B cell (primary cell): ENCODE data around the gene MYH14. TPM values are rescaled to one million over a fixed set of nuclear protein-coding genes. Genes with fewer than 3 reads are reported as not detected.
A peak's percentile ranks its signal among the peaks of the same experiment; 100 is the strongest.

ENCODE experiments used
- ATAC-seq: fragments of 200-7000 bp; cut with Tn5 transposase; one replicate; pipeline ENCODE4 v1.10.0; 2021; ENCODE audit warnings: low read depth, mild to moderate bottlenecking, moderate number of reproducible peaks, moderate library complexity
- CTCF ChIA-PET: fragments of 350-600 bp; sonication (Branson Sonifier 250); formaldehyde crosslinking; loops from one replicate; lab custom pipeline; 2021; ENCODE audit warnings: antibody characterized with exemption, inconsistent platforms; lab: Charles Lee
- POLR2A ChIA-PET: fragments of 350-600 bp; sonication (Branson Sonifier 250); formaldehyde crosslinking; loops from one replicate; lab custom pipeline; 2021; ENCODE audit warnings: antibody characterized with exemption; lab: Charles Lee
- DNase-seq: peaks from one replicate; pipeline ENCODE4 v3.0.0; 2013
- H2AFZ ChIP-seq: 2 replicates; pipeline ENCODE4 v1.6.1; 2012; ENCODE audit warnings: mild to moderate bottlenecking, low read depth, low read length; ENCODE audit not compliant: insufficient read depth, poor library complexity, severe bottlenecking
- H3K27ac ChIP-seq, 2 donors: 1 replicate in 1 of 2; 2 replicates in 1 of 2; pipeline ENCODE4 v1.5.1; 2012 to 2013; ENCODE audit warnings: low read length in 2 of 2, mild to moderate bottlenecking in 2 of 2, moderate library complexity in 1 of 2
- H3K27me3 ChIP-seq, 4 experiments: fragments of 200-600 bp in 1 of 4; sonication (generic) in 1 of 4; replicated peaks in 1 of 4; 1 replicate in 2 of 4; 2 replicates in 2 of 4; pipeline versions ENCODE4 v1.6.1 to v1.7.0; 2013 to 2016; ENCODE audit warnings: low read length in 3 of 4, mild to moderate bottlenecking in 2 of 4, mixed read lengths in 1 of 4, moderate library complexity in 1 of 4; ENCODE audit not compliant: insufficient read depth in 4 of 4, control insufficient read depth in 3 of 4; ENCODE audit errors: control extremely low read depth in 1 of 4
- H3K36me3 ChIP-seq, 2 experiments: replicated peaks in 1 of 2; 1 replicate in 1 of 2; 2 replicates in 1 of 2; pipeline versions ENCODE4 v1.6.1 to v1.7.1; 2013; ENCODE audit warnings: low read length in 1 of 2; ENCODE audit not compliant: insufficient read depth in 2 of 2, control insufficient read depth in 1 of 2; ENCODE audit errors: control extremely low read depth in 1 of 2, extremely low read depth in 1 of 2
- H3K4me1 ChIP-seq, 2 donors: fragments of 200-600 bp in 1 of 2; sonication (generic) in 1 of 2; 1 replicate in 1 of 2; 2 replicates in 1 of 2; pipeline versions ENCODE4 v1.5.1 to v1.6.1; 2013 to 2017; ENCODE audit warnings: low read length in 2 of 2; ENCODE audit not compliant: control insufficient read depth in 2 of 2, insufficient read depth in 2 of 2
- H3K4me2 ChIP-seq: replicated peaks from 2 replicates; pipeline ENCODE3; 2012; ENCODE audit warnings: mild to moderate bottlenecking, low read depth, low read length; ENCODE audit not compliant: poor library complexity, severe bottlenecking
- H3K4me3 ChIP-seq, 5 experiments: fragments of 200-600 bp in 1 of 5; sonication (generic) in 1 of 5; 1 replicate in 3 of 5; 2 replicates in 2 of 5; pipeline versions ENCODE4 v1.5.1 to v1.7.0; 2011 to 2016; ENCODE audit warnings: low read length in 4 of 5, mild to moderate bottlenecking in 4 of 5, low read depth in 2 of 5, control low read depth in 1 of 5, moderate library complexity in 1 of 5; ENCODE audit not compliant: insufficient read depth in 1 of 5; ENCODE audit errors: control extremely low read depth in 1 of 5, extremely low read depth in 1 of 5
- H3K79me2 ChIP-seq: fragments of 200-600 bp; sonication (generic); one replicate; pipeline ENCODE4 v1.6.0; 2016; ENCODE audit warnings: low read length; ENCODE audit not compliant: control insufficient read depth, insufficient read depth
- H3K9ac ChIP-seq: fragments of 200-600 bp; sonication (generic); 2 replicates; pipeline ENCODE4 v1.6.1; 2017; ENCODE audit warnings: mild to moderate bottlenecking, low read length, moderate library complexity
- H3K9me3 ChIP-seq, 3 donors: one replicate each; pipeline versions ENCODE4 v1.6.1 to v1.7.1; 2013; ENCODE audit warnings: low read length in 2 of 3; ENCODE audit not compliant: control insufficient read depth in 2 of 3, insufficient read depth in 1 of 3; ENCODE audit errors: control extremely low read depth in 1 of 3
- H4K20me1 ChIP-seq: 2 replicates; pipeline ENCODE4 v1.6.0; 2012; ENCODE audit warnings: mild to moderate bottlenecking, low read length; ENCODE audit not compliant: insufficient read depth, control insufficient read depth, poor library complexity, severe bottlenecking
- H3K27ac Mint-ChIP-seq: one replicate; pipeline ENCODE4 v1.8.0; 2021; ENCODE audit warnings: mixed read lengths
- H3K27me3 Mint-ChIP-seq: one replicate; pipeline ENCODE4 v1.8.0; 2021; ENCODE audit warnings: mixed read lengths
- H3K4me1 Mint-ChIP-seq: one replicate; pipeline ENCODE4 v1.8.0; 2021; ENCODE audit warnings: mixed read lengths
- H3K4me3 Mint-ChIP-seq: one replicate; pipeline ENCODE4 v1.8.0; 2021; ENCODE audit warnings: mixed read lengths
- H3K9me3 Mint-ChIP-seq: one replicate; pipeline ENCODE4 v1.8.0; 2022; ENCODE audit warnings: mixed read lengths; ENCODE audit not compliant: insufficient read depth
- CTCF ChIP-seq: fragments of 200-600 bp; IDR thresholded peaks from one replicate; pipeline ENCODE4 v1.8.0; 2022; ENCODE audit warnings: antibody characterized with exemption, mild to moderate bottlenecking
- EZH2 ChIP-seq: IDR thresholded peaks from 2 replicates; pipeline ENCODE4 v1.6.1; 2012; ENCODE audit warnings: borderline replicate concordance, low read depth, mild to moderate bottlenecking, moderate library complexity, low read length; ENCODE audit not compliant: insufficient read depth, poor library complexity, severe bottlenecking
- WGBS: methylation state at CpG from one replicate; pipeline ENCODE4 v1.1.5; 2013; ENCODE audit warnings: missing lambda C conversion rate; ENCODE audit not compliant: insufficient coverage; 5-methylcytosine and 5-hydroxymethylcytosine counted together
- intact Hi-C: fragments of 100-400 bp; cut with micrococcal nuclease; formaldehyde crosslinking; loops from one replicate; pipeline ENCODE4 v1.10.0; 2022
- polyA plus RNA-seq: library from polyadenylated mRNA; depleted of rRNA; stranded (reverse); fragments of >200 nt; gene quantifications from 2 replicates; pipeline ENCODE4 v1.2.3, GENCODE V29; 2012
- total RNA-seq, 2 donors: library from RNA; stranded (reverse); fragments of 120-200 nt in 1 of 2; gene quantifications; 1 replicate in 1 of 2; 2 replicates in 1 of 2; pipeline versions ENCODE4 v1.2.3 to v1.2.4, GENCODE V29; 2013 to 2022

Gene MYH14
- total and polyA plus RNA-seq, 2 donors (not counting 1 experiment from before 2014, with no cell fraction given): not detected

GRCh38 chr19:50205681-50206138, 2.3 kb downstream of the MYH14 start:
- DNase-seq: no peak
- Histone ChIP-seq H3K4me1 (peaks cover 2 to 20% of the 10 kb centered on the region in 2 donors), H2AFZ (no peak overlapping the region), H3K9me3 (peaks cover 0 to 31% (median 0%) of the 10 kb centered on the region in 3 donors), H3K9ac (no peak overlapping the region), H3K36me3 (no peaks in the 10 kb centered on the region), H3K79me2 (no peaks in the 10 kb centered on the region), H4K20me1 (no peaks in the 10 kb centered on the region), H3K27ac (no peak overlapping the region), H3K4me3 (no peak overlapping the region), H3K4me2 (peak overlapping the region; percentile 30), H3K27me3 (peaks cover 0 to 67% (median 22%) of the 10 kb centered on the region in 4 experiments)
- intact Hi-C loops: no loop called here
- H3K27ac Mint-ChIP-seq: no peak overlapping the region
- no peak for TF ChIP-seq EZH2
- TF ChIP-seq CTCF: no peak
- H3K4me1 Mint-ChIP-seq: peaks cover 2% of the 10 kb centered on the region
- ATAC-seq: no peak
- peaks cover 46% of the 10 kb centered on the region for H3K27me3 Mint-ChIP-seq
- WGBS: 26% methylated on average over 10 of the region's 12 CpGs
- no peaks in the 10 kb centered on the region for H3K9me3 Mint-ChIP-seq
- POLR2A ChIA-PET: no interaction called here
- no peak overlapping the region for H3K4me3 Mint-ChIP-seq
- CTCF ChIA-PET: no interaction called here

- no peak overlapping the region for H3K27ac Mint-ChIP-seq
- H3K36me3 ChIP-seq: no peaks in the 10 kb centered on the region
- H3K4me1 ChIP-seq: peaks cover 2 to 20% of the 10 kb centered on the region in 2 donors
- H3K27ac ChIP-seq: no peak overlapping the region
- no peak overlapping the region for H3K4me3 Mint-ChIP-seq
- ChIA-PET CTCF (no interaction called here), POLR2A (no interaction called here)
- H3K9me3 Mint-ChIP-seq: no peaks in the 10 kb centered on the region
- no peak overlapping the region for H3K4me2 ChIP-seq
- H3K27me3 ChIP-seq: peaks cover 0 to 62% (median 22%) of the 10 kb centered on the region in 4 experiments
- peaks cover 0 to 29% (median 0%) of the 10 kb centered on the region in 3 donors for H3K9me3 ChIP-seq
- TF ChIP-seq CTCF: no peak
- TF ChIP-seq EZH2: no peak
- 80% methylated on average over 6 of the region's 6 CpGs for WGBS
- H2AFZ ChIP-seq: no peak overlapping the region
- H3K4me3 ChIP-seq: no peak overlapping the region
- H3K79me2 ChIP-seq: no peaks in the 10 kb centered on the region
- H4K20me1 ChIP-seq: no peaks in the 10 kb centered on the region
- peaks cover 2% of the 10 kb centered on the region for H3K4me1 Mint-ChIP-seq
- no peak overlapping the region for H3K9ac ChIP-seq
- DNase-seq: no peak
- ATAC-seq: no peak
- intact Hi-C loops: no loop called here
- peaks cover 42% of the 10 kb centered on the region for H3K27me3 Mint-ChIP-seq
Measured at GRCh38 chr19:50206191-50206590, 2.8 kb downstream of the MYH14 start.
